Pancreas (tissue), 10 donors: ENCODE data around the gene GPX4. TPM values are rescaled to one million over a fixed set of nuclear protein-coding genes. Genes with fewer than 3 reads are reported as not detected.

Experiments used
- ATAC-seq, 4 donors: fragments of 200-7000 bp; cut with Tn5 transposase; one replicate each; pipeline versions ENCODE4 v1.8.0 to v1.9.1; 2020; ENCODE audit warnings: mild to moderate bottlenecking in 4 of 4, moderate library complexity in 4 of 4
- DNase-seq, 6 donors: peaks; one replicate each; pipeline ENCODE4 v3.0.0-alpha.2; 2020
- FAIRE-seq: peaks from 2 replicates; lab custom pipeline; 2012; peaks lifted over from hg19 to GRCh38; lab: Jason Lieb, UNC
- H3K27ac ChIP-seq, 4 donors: fragments of 200-600 bp; sonication (generic); 1 replicate in 3 of 4; 2 replicates in 1 of 4; pipeline versions ENCODE4 v1.5.0 to v1.8.0; 2020
- H3K27me3 ChIP-seq, 4 donors: fragments of 200-600 bp; one replicate each; pipeline ENCODE4 v1.8.0; 2021
- H3K36me3 ChIP-seq, 3 donors: fragments of 200-600 bp; sonication (generic) in 1 of 3; one replicate each; pipeline versions ENCODE4 v1.5.0 to v1.8.0; 2020 to 2021
- H3K4me1 ChIP-seq, 3 donors: fragments of 200-600 bp; one replicate each; pipeline ENCODE4 v1.8.0; 2021
- H3K4me3 ChIP-seq, 4 donors: fragments of 200-600 bp; sonication (generic) in 2 of 4; one replicate each; pipeline versions ENCODE4 v1.5.0 to v1.8.0; 2020 to 2021
- H3K9me3 ChIP-seq, 4 donors: fragments of 200-600 bp; one replicate each; pipeline ENCODE4 v1.8.0; 2021
- CTCF ChIP-seq, 4 donors: fragments of 200-600 bp; sonication (generic) in 3 of 4; IDR thresholded peaks; one replicate each; pipeline versions ENCODE4 v1.5.0 to v1.8.0; 2021; ENCODE audit warnings: antibody characterized with exemption in 4 of 4
- WGBS, 2 donors: extraction: QIAGEN DNeasy Blood & Tissue Kit; methylation state at CpG; one replicate each; pipeline ENCODE4 v1.1.7; 2013; 5-methylcytosine and 5-hydroxymethylcytosine counted together
- intact Hi-C, 3 donors: fragments of 100-400 bp; cut with DNase I; formaldehyde crosslinking; loops; one replicate each; pipeline versions ENCODE4 v1.11.1 to v1.14.2; 2022
- polyA plus RNA-seq, 2 donors: library from polyadenylated mRNA; stranded (reverse); fragments of 200-250 nt; gene quantifications; one replicate each; pipeline ENCODE4 v1.2.3, GENCODE V29; 2013
- total RNA-seq, 6 donors: library from RNA; stranded (reverse); fragmentation: NEBNext Ultra II Directional in 4 of 6; extraction: Animal tissue kit (Norgen Biotek cat#: 25700) in 4 of 6; gene quantifications; one replicate each; pipeline versions ENCODE4 v1.2.1 to v1.2.4, GENCODE V29; 2021 to 2023
- donor health status: healthy with polysubstance abuse.
- donor health status: DM: no; HTN: no; CAD: no; lungs with moderate emphysema.
- donor health status: DM: no; HTN: no; CAD: no.
- donor health status: control.
- donor health status: control.
- donor health status: Bipolar disorder and iron deficiency.
- donor health status: DM: yes; HTN: yes; CAD: no.
- donor health status: DM: no; HTN: no; CAD: no.
- donor health status: DM: no; HTN: no; CAD: no.
- donor health status: DM: yes; HTN: yes; CAD: no.

The GPX4 gene
- total and polyA plus RNA-seq, 8 donors = 48.8 to 290 (median 76.8) TPM

DNA sequence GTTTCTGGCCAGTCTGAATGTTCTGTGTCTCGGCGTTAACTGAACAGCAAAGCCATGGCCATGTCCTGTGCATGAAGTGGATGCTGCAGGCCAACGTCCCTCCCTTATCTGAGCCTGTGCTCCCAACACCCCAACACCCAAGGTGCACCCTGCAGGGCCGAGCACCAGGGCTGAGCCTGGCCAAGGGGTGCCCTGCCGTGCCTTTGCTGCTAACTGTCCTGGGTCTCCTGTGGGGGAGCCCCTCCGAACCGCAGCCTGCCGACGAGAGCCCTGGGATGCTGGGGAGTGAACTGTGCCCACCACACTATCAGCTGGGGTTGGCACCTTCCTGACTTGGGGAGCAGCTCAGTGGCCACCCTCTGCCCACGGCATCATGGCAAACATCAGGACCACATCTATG, 17.6 kb downstream of the GPX4 start:
- Histone ChIP-seq H3K36me3 (peaks cover 12 to 79% (median 43%) of the 10 kb centered on the region in 3 donors), H3K4me1 (no peaks in the 10 kb centered on the region)
- no peak for ATAC-seq

DNA sequence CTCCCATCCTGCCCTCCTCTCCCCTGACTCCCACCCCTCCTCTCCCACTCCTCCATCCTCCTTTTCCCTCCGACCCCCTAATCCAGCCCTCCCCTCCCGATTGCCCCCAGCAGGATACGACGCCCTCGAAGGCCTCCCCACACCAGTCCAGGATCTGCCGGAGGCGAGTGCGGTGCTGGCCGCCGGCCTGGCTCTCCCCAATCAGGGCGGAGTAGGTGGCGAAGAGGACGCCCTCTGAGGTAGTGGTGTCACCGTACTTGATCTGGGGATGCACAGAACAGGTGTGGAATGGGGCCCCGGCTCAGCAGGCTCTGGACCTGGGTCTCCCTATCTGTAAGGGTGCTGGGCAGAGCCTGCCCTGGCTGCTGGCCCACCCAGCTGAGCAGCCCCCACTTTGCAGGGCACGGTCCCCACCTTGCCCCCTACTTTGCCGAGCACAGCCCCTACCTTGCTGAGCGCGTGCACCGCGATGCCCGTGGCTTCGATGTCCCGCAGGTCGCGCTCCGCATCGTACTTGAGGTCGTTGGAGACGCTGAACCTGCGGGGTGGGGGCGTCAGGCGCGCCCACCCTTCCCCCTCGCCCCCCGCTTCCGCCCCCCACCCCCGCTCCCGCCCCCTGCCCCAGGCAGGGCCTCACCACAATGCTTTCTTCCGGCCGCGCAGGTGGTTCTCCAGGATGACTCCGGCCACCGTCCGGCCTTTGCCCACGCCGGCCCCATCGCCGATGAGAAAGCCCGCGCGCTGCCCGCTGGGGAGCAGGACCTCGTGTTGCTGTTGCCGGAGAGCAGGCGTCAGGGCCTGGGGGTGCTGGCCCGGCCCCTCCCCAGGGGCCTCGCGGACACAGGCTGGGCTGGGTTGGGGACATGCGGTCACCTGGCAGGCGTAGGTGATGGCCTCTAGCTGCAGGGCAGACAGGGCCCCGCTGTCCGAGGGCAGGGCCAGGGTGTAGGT, 18.5 kb downstream of the GPX4 start:
- no peak for ATAC-seq
- peaks cover 12 to 79% (median 37%) of the 10 kb centered on the region in 3 donors for H3K36me3 ChIP-seq
- H3K27me3 ChIP-seq = no peaks in the 10 kb centered on the region
- H3K27ac ChIP-seq = no peak overlapping the region
- WGBS, 2 donors = 94 to 97% methylated on average over 61 to 63 of the region's 63 CpGs
- no peaks in the 10 kb centered on the region for H3K4me1 ChIP-seq
- DNase-seq = peak in 2 of 6 donors; percentile 29 to 73
- no peak overlapping the region for H3K4me3 ChIP-seq
- TF ChIP-seq CTCF (IDR thresholded peaks at IDR 0.05) = no peak
- intact Hi-C loops = no loop called here
- FAIRE-seq = no peak
- H3K9me3 ChIP-seq = no peaks in the 10 kb centered on the region

More for the DNA sequence above, 17.6 kb downstream of the GPX4 start:
- DNase-seq = no peak
- Histone ChIP-seq H3K27me3 (no peaks in the 10 kb centered on the region), H3K4me3 (no peak overlapping the region), H3K27ac (no peak overlapping the region), H3K9me3 (no peaks in the 10 kb centered on the region)
- TF ChIP-seq CTCF (IDR thresholded peaks at IDR 0.05) = no peak
- no peak for FAIRE-seq
- WGBS, 2 donors = 95 to 97% methylated on average over 10 of the region's 10 CpGs
- intact Hi-C loops = no loop called here

DNA sequence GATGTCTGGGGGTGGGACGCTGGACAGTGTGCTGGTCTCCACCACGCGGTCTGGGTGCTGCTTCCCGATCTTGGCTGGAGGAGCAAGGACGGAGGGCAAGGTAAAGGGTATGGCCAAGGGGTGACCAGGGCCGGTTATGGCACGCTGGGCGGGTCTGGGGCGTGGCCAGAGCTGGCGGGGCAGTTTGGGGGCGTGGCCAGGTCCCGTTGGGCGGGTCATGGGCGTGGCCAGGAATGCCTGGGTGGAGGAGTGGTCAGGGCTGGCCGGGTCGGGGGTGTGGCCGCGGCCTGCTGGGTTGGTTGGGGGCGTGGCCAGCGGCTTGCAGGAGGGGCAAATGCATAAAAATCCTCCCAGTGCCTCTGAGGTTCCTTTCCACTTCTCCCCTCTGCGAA, 19.2 kb downstream of the GPX4 start:
- no peak overlapping the region for H3K4me3 ChIP-seq
- 78 to 84% methylated on average over 19 to 21 of the region's 21 CpGs for WGBS, 2 donors
- FAIRE-seq = no peak
- no peak overlapping the region for H3K27ac ChIP-seq
- ATAC-seq = peak; percentile 36 to 71 (median 64)
- H3K4me1 ChIP-seq = no peaks in the 10 kb centered on the region
- no peaks in the 10 kb centered on the region for H3K9me3 ChIP-seq
- TF ChIP-seq CTCF (IDR thresholded peaks at IDR 0.05) = no peak
- DNase-seq = peak in 4 of 6 donors; percentile 54 to 85 (median 77)
- intact Hi-C loops = no loop called here
- H3K27me3 ChIP-seq = no peaks in the 10 kb centered on the region
- peaks cover 12 to 73% (median 35%) of the 10 kb centered on the region in 3 donors for H3K36me3 ChIP-seq

DNA sequence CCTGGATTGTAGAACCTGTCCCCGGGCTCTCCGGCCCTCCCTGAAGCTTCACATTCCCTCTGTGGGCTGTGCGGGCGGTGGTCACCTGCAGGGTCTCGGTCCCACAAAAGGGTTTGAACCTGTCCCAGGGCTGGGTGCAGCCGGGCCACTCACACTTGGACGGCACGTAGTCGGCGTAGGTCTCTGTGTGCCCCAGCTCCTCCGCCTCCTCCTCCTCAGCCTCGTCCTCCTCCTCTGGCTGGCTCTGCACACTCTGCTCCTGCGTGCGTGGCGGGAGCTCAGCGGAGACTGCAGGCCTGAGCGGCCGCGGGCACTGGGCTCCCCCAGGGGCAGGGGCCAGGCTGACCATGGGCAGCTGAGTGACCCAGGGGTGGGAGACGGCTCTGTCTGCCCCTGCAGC, 19.6 kb downstream of the GPX4 start:
- ATAC-seq = no peak
- Histone ChIP-seq H3K9me3 (no peaks in the 10 kb centered on the region), H3K4me1 (no peaks in the 10 kb centered on the region), H3K4me3 (no peak overlapping the region), H3K27ac (no peak overlapping the region), H3K27me3 (no peaks in the 10 kb centered on the region), H3K36me3 (peaks cover 12 to 70% (median 35%) of the 10 kb centered on the region in 3 donors)
- FAIRE-seq = no peak
- intact Hi-C loops = no loop called here
- no peak for TF ChIP-seq CTCF (IDR thresholded peaks at IDR 0.05)
- DNase-seq = peak in 1 of 6 donors; percentile 62
- 96 to 97% methylated on average over 18 to 20 of the region's 20 CpGs for WGBS, 2 donors
